B cell (primary cell): Measurements from ENCODE around the gene TANGO6. TPM values are rescaled to one million over a fixed set of nuclear protein-coding genes. Genes with fewer than 3 reads are reported as not detected.

ENCODE experiments used
- ATAC-seq: fragments of 200-7000 bp; cut with Tn5 transposase; one replicate; pipeline ENCODE4 v1.10.0; 2021; ENCODE audit warnings: low read depth, mild to moderate bottlenecking, moderate number of reproducible peaks, moderate library complexity
- CTCF ChIA-PET: fragments of 350-600 bp; sonication (Branson Sonifier 250); formaldehyde crosslinking; loops from one replicate; lab custom pipeline; 2021; ENCODE audit warnings: antibody characterized with exemption, inconsistent platforms; lab: Charles Lee
- POLR2A ChIA-PET: fragments of 350-600 bp; sonication (Branson Sonifier 250); formaldehyde crosslinking; loops from one replicate; lab custom pipeline; 2021; ENCODE audit warnings: antibody characterized with exemption; lab: Charles Lee
- DNase-seq: peaks from one replicate; pipeline ENCODE4 v3.0.0; 2013
- H2AFZ ChIP-seq: 2 replicates; pipeline ENCODE4 v1.6.1; 2012; ENCODE audit warnings: mild to moderate bottlenecking, low read depth, low read length; ENCODE audit not compliant: insufficient read depth, poor library complexity, severe bottlenecking
- H3K27ac ChIP-seq, 2 donors: 1 replicate in 1 of 2; 2 replicates in 1 of 2; pipeline ENCODE4 v1.5.1; 2012 to 2013; ENCODE audit warnings: low read length in 2 of 2, mild to moderate bottlenecking in 2 of 2, moderate library complexity in 1 of 2
- H3K27me3 ChIP-seq, 4 experiments: fragments of 200-600 bp in 1 of 4; sonication (generic) in 1 of 4; replicated peaks in 1 of 4; 1 replicate in 2 of 4; 2 replicates in 2 of 4; pipeline versions ENCODE4 v1.6.1 to v1.7.0; 2013 to 2016; ENCODE audit warnings: low read length in 3 of 4, mild to moderate bottlenecking in 2 of 4, mixed read lengths in 1 of 4, moderate library complexity in 1 of 4; ENCODE audit not compliant: insufficient read depth in 4 of 4, control insufficient read depth in 3 of 4; ENCODE audit errors: control extremely low read depth in 1 of 4
- H3K36me3 ChIP-seq, 2 experiments: replicated peaks in 1 of 2; 1 replicate in 1 of 2; 2 replicates in 1 of 2; pipeline versions ENCODE4 v1.6.1 to v1.7.1; 2013; ENCODE audit warnings: low read length in 1 of 2; ENCODE audit not compliant: insufficient read depth in 2 of 2, control insufficient read depth in 1 of 2; ENCODE audit errors: control extremely low read depth in 1 of 2, extremely low read depth in 1 of 2
- H3K4me1 ChIP-seq, 2 donors: fragments of 200-600 bp in 1 of 2; sonication (generic) in 1 of 2; 1 replicate in 1 of 2; 2 replicates in 1 of 2; pipeline versions ENCODE4 v1.5.1 to v1.6.1; 2013 to 2017; ENCODE audit warnings: low read length in 2 of 2; ENCODE audit not compliant: control insufficient read depth in 2 of 2, insufficient read depth in 2 of 2
- H3K4me2 ChIP-seq: replicated peaks from 2 replicates; pipeline ENCODE3; 2012; ENCODE audit warnings: mild to moderate bottlenecking, low read depth, low read length; ENCODE audit not compliant: poor library complexity, severe bottlenecking
- H3K4me3 ChIP-seq, 5 experiments: fragments of 200-600 bp in 1 of 5; sonication (generic) in 1 of 5; 1 replicate in 3 of 5; 2 replicates in 2 of 5; pipeline versions ENCODE4 v1.5.1 to v1.7.0; 2011 to 2016; ENCODE audit warnings: low read length in 4 of 5, mild to moderate bottlenecking in 4 of 5, low read depth in 2 of 5, control low read depth in 1 of 5, moderate library complexity in 1 of 5; ENCODE audit not compliant: insufficient read depth in 1 of 5; ENCODE audit errors: control extremely low read depth in 1 of 5, extremely low read depth in 1 of 5
- H3K79me2 ChIP-seq: fragments of 200-600 bp; sonication (generic); one replicate; pipeline ENCODE4 v1.6.0; 2016; ENCODE audit warnings: low read length; ENCODE audit not compliant: control insufficient read depth, insufficient read depth
- H3K9ac ChIP-seq: fragments of 200-600 bp; sonication (generic); 2 replicates; pipeline ENCODE4 v1.6.1; 2017; ENCODE audit warnings: mild to moderate bottlenecking, low read length, moderate library complexity
- H3K9me3 ChIP-seq, 3 donors: one replicate each; pipeline versions ENCODE4 v1.6.1 to v1.7.1; 2013; ENCODE audit warnings: low read length in 2 of 3; ENCODE audit not compliant: control insufficient read depth in 2 of 3, insufficient read depth in 1 of 3; ENCODE audit errors: control extremely low read depth in 1 of 3
- H4K20me1 ChIP-seq: 2 replicates; pipeline ENCODE4 v1.6.0; 2012; ENCODE audit warnings: mild to moderate bottlenecking, low read length; ENCODE audit not compliant: insufficient read depth, control insufficient read depth, poor library complexity, severe bottlenecking
- H3K27ac Mint-ChIP-seq: one replicate; pipeline ENCODE4 v1.8.0; 2021; ENCODE audit warnings: mixed read lengths
- H3K27me3 Mint-ChIP-seq: one replicate; pipeline ENCODE4 v1.8.0; 2021; ENCODE audit warnings: mixed read lengths
- H3K4me1 Mint-ChIP-seq: one replicate; pipeline ENCODE4 v1.8.0; 2021; ENCODE audit warnings: mixed read lengths
- H3K4me3 Mint-ChIP-seq: one replicate; pipeline ENCODE4 v1.8.0; 2021; ENCODE audit warnings: mixed read lengths
- H3K9me3 Mint-ChIP-seq: one replicate; pipeline ENCODE4 v1.8.0; 2022; ENCODE audit warnings: mixed read lengths; ENCODE audit not compliant: insufficient read depth
- CTCF ChIP-seq: fragments of 200-600 bp; IDR thresholded peaks from one replicate; pipeline ENCODE4 v1.8.0; 2022; ENCODE audit warnings: antibody characterized with exemption, mild to moderate bottlenecking
- EZH2 ChIP-seq: IDR thresholded peaks from 2 replicates; pipeline ENCODE4 v1.6.1; 2012; ENCODE audit warnings: borderline replicate concordance, low read depth, mild to moderate bottlenecking, moderate library complexity, low read length; ENCODE audit not compliant: insufficient read depth, poor library complexity, severe bottlenecking
- WGBS: methylation state at CpG from one replicate; pipeline ENCODE4 v1.1.5; 2013; ENCODE audit warnings: missing lambda C conversion rate; ENCODE audit not compliant: insufficient coverage; 5-methylcytosine and 5-hydroxymethylcytosine counted together
- intact Hi-C: fragments of 100-400 bp; cut with micrococcal nuclease; formaldehyde crosslinking; loops from one replicate; pipeline ENCODE4 v1.10.0; 2022
- polyA plus RNA-seq: library from polyadenylated mRNA; depleted of rRNA; stranded (reverse); fragments of >200 nt; gene quantifications from 2 replicates; pipeline ENCODE4 v1.2.3, GENCODE V29; 2012
- total RNA-seq, 2 donors: library from RNA; stranded (reverse); fragments of 120-200 nt in 1 of 2; gene quantifications; 1 replicate in 1 of 2; 2 replicates in 1 of 2; pipeline versions ENCODE4 v1.2.3 to v1.2.4, GENCODE V29; 2013 to 2022

Gene TANGO6
- total and polyA plus RNA-seq, 2 donors (not counting 1 experiment from before 2014, with no cell fraction given) = 8.0 to 42.8 TPM

DNA sequence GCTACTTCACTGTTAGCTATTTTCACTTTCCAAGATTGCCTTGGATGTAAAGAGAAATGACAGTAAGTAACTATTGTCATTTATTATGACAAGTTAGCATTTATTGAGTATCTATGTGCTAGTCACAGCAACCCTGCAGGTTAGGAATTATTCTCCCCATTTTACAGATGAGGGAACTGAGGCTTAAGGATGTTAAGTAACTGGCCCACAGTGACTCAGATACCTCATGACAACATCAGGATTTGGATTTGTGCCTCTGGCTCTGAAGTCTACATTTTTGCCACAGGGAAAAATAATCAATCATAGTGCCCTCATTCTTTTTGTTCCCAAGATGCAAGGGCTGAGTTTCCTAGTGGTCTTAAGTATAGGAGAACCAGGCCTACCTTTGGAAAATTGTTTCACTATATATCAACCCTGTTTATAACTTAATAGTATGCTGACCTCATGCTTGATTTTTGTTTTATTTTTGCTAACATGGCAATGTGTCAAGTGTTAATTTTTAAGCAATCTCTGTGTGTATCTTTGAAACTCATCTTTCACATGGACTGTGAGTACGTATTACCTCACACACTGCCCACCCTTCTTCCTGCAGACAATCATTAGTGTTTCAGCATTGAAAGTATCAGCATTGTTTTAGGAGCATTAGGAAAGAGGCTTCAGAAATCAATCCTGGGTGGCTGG is 105.0 kb downstream of the TANGO6 start:
- peaks cover 1 to 13% (median 6%) of the 10 kb centered on the region in 3 donors for H3K9me3 ChIP-seq
- no peaks in the 10 kb centered on the region for H3K27me3 Mint-ChIP-seq
- H3K4me1 ChIP-seq = no peaks in the 10 kb centered on the region
- H3K36me3 ChIP-seq = peaks cover 10% of the 10 kb centered on the region in 2 experiments
- no peaks in the 10 kb centered on the region for H3K9me3 Mint-ChIP-seq
- no CpG with 5 or more reads among the region's 1 CpG for WGBS
- no peaks in the 10 kb centered on the region for H4K20me1 ChIP-seq
- POLR2A ChIA-PET = no interaction called here
- H3K9ac ChIP-seq = no peak overlapping the region
- no peak overlapping the region for H3K4me3 Mint-ChIP-seq
- H2AFZ ChIP-seq = no peak overlapping the region
- H3K4me1 Mint-ChIP-seq = no peaks in the 10 kb centered on the region
- no peak overlapping the region for H3K4me3 ChIP-seq
- CTCF ChIA-PET = no interaction called here
- no peak for TF ChIP-seq CTCF
- TF ChIP-seq EZH2 = no peak
- intact Hi-C loops = no loop called here
- no peaks in the 10 kb centered on the region for H3K27me3 ChIP-seq
- H3K27ac Mint-ChIP-seq = no peak overlapping the region
- no peak for ATAC-seq
- H3K4me2 ChIP-seq = no peak overlapping the region
- no peak for DNase-seq
- H3K27ac ChIP-seq = no peak overlapping the region
- H3K79me2 ChIP-seq = no peaks in the 10 kb centered on the region

GRCh38 chr16:68951991-68952877 is 108.9 kb downstream of the TANGO6 start:
- ATAC-seq = no peak
- TF ChIP-seq CTCF (no peak), EZH2 (no peak)
- no CpG with 5 or more reads among the region's 2 CpGs for WGBS
- no peaks in the 10 kb centered on the region for H4K20me1 ChIP-seq
- no peak overlapping the region for H3K27ac Mint-ChIP-seq
- no peaks in the 10 kb centered on the region for H3K4me1 Mint-ChIP-seq
- CTCF ChIA-PET = no interaction called here
- peaks cover 0 to 2% of the 10 kb centered on the region in 2 experiments for H3K36me3 ChIP-seq
- H2AFZ ChIP-seq = no peak overlapping the region
- H3K4me2 ChIP-seq = no peak overlapping the region
- H3K4me3 ChIP-seq = no peak overlapping the region
- H3K27me3 ChIP-seq = no peaks in the 10 kb centered on the region
- H3K27me3 Mint-ChIP-seq = no peaks in the 10 kb centered on the region
- H3K9ac ChIP-seq = no peak overlapping the region
- H3K4me1 ChIP-seq = no peaks in the 10 kb centered on the region
- no peak overlapping the region for H3K27ac ChIP-seq
- H3K79me2 ChIP-seq = no peaks in the 10 kb centered on the region
- DNase-seq = no peak
- no peak overlapping the region for H3K4me3 Mint-ChIP-seq
- intact Hi-C loops = no loop called here
- H3K9me3 Mint-ChIP-seq = no peaks in the 10 kb centered on the region
- no peaks in the 10 kb centered on the region for H3K9me3 ChIP-seq
- POLR2A ChIA-PET = no interaction called here
